GM21390 (cell line): ENCODE results near the gene CCDC71L.

Experiments used
- ATAC-seq: cut with Tn5 transposase; IDR thresholded peaks from one replicate; pipeline ENCODE4 v1.9.1; 2021; ENCODE audit not compliant: unreplicated experiment

CCDC71L gene

GRCh38 chr7:106626376-106627164 is 34.4 kb downstream of the CCDC71L start:
- ATAC-seq, result no peak

- ATAC-seq, result no peak
These were observed 35.2 kb downstream of the CCDC71L start for GRCh38 chr7:106625678-106626301.

GRCh38 chr7:106623853-106624252 is 37.1 kb downstream of the CCDC71L start:
- no peak for ATAC-seq

DNA sequence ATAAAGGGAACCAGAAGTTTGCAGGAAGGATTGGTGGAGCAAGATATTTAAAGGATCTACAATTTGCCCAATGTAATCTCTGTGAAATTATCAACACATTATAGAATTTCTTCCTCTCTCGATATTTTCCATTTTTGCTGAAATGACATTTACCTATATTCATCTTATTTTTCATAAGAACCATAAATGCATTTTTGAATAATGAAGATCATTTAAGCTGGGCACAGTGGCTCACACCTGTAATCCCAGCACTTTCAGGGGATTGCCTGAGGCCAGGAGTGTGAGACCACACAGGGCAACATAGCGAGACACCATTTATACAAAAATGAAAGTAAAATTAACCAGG is 37.7 kb downstream of the CCDC71L start:
- no peak for ATAC-seq

- no peak for ATAC-seq
These were observed 38.2 kb downstream of the CCDC71L start for GRCh38 chr7:106622654-106623314.

DNA sequence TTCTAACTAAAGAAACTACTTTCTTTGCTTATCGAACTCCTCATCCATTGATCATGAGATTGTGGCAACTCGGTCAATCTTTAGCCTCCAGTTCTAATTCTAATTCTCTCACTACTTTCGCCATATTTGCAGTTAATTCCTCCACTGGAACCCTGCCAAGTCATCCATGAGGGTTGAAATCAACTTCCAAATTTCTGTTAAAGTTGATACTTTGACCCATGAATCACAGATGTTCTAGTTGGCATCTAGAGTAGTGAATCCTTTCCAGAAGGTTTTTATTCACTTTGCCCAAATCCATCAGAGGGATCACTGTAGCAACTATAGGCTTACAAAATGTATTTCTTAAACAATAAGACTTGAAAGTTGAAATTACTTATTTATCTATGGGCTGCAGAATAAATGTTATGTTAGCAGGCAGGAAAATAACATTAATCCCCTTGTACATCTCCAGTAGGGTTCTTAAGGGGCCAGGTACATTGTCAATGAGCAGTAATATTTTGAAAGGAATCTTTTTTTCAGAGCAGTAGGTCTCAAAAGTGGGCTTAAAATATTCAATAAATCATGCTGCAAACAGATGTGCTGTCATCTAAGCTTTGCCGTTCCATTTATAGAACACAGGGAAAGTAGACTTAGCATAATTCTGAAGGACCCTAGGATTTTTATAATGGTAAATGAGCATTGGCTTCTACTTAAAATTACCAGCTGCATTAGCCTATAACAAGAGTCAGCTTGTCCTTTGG is 39.4 kb downstream of the CCDC71L start:
- ATAC-seq, result no peak

- no peak for ATAC-seq
These were observed 40.3 kb downstream of the CCDC71L start for GRCh38 chr7:106620676-106621075.

DNA sequence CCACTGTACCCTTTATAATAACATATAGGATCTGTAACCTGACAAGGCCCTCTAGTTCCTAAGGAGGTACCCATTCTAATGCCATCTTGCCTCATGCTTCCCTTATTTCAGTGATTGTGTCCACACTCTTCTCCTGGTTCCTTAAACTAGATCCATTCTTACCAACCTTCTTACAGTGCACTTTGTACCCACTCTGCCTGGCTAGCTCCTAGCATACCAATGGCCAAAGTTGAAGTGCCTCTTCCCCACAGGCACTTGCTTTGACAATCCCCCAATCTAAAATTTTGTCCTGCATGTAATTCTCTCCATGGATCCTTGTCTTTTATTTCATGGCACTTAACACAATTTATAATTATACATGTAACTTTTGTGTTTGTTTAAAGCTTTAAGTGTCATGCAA is 40.9 kb downstream of the CCDC71L start:
- ATAC-seq, result no peak

- no peak for ATAC-seq
These were observed 41.7 kb downstream of the CCDC71L start for GRCh38 chr7:106619213-106619612.

DNA sequence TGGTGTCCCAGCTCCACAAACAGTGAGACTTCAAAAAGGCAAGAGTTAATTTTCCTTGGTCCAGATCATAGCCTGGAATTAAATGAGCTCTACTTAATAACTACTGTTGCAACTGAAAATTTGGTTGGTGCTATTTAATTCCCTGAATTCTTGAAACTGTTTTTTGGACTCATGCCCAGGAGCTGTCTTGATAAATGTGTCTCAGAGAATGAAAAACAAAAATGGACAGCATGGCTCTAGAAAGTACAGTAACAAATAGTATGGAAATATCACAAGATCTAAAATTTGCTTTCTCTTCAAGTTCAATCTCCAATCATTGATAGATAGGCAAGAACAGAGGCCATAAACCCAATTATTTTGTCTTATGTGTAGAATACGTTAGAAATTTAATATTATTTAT is 42.5 kb downstream of the CCDC71L start:
- no peak for ATAC-seq

DNA sequence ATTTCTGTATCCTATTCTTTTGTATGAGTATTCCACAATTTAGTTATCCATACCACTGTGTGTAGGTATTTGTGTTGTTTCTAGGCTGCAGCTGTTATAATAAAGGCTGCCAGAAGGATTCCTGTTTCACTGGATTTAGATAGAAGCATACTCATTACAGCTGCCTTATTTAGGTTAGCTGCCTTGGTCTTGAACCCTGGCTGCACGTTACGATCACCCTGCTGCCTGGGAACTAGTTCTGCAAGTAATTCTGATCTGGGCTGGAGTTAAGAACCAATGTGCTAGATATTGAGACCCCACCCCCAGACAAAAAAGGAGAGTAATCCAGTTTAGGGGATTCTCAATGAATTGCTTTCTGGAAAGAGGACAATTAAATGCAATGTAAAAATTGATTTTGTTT is 43.1 kb downstream of the CCDC71L start:
- ATAC-seq, result no peak

GRCh38 chr7:106616708-106617051 is 44.3 kb downstream of the CCDC71L start:
- no peak for ATAC-seq

GRCh38 chr7:106615808-106616707 is 44.9 kb downstream of the CCDC71L start:
- no peak for ATAC-seq

GRCh38 chr7:106614751-106615150 is 46.2 kb downstream of the CCDC71L start:
- no peak for ATAC-seq

DNA sequence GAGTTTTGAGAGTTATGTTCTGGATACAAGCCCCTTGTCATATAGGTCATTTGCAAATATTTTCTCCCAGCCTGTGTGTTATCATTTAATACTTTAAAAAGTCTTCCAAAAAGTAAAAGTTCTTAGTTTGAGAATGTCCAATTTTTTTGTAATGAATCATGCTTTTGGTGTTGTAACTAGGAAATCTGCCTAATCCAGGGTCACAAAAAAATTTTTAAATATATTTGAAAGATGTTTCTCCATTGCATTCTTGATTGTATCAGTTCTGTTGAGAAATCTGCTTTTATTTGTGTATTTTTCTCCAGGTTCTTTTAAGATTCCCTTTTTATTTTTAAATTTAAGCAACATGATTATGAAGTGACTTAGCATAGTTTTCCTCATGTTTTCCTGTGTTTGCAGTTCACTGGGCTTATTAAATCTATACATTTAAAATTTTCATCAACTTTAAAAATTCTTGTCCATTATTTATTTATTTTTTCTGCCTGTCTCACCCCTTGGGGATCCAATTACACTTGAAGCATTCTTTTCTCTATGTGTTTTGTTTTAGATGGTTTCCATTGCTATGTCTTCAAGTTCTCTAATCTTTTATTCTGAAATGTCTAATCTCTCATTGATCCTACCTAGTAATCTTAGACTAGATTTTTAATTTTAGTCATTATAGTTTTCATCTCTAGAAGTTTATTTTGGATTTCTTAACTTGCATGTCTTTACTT is 47.0 kb downstream of the CCDC71L start:
- no peak for ATAC-seq

- no peak for ATAC-seq
These were observed 47.7 kb downstream of the CCDC71L start for GRCh38 chr7:106613279-106613678.

DNA sequence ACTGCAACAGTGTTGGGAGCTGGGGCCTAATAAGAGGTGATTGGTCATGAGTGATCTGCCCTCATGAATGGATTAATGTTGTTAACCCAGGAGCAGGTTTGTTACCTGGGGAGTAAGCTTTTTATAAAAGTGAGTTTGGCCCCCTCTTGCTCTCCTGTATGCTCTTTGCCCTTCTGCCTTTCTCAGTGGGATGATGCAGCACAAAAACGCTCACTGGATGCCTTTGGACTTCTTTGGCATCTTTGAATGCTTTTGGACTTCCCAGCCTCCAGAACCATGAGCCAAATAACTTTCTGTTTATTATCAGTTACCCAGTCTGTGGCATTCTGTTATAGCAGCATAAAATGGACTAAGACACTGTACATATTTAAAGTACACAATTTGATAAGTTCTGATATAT is 48.5 kb downstream of the CCDC71L start:
- no peak for ATAC-seq

- ATAC-seq, result no peak
These were observed 49.0 kb downstream of the CCDC71L start for GRCh38 chr7:106611911-106612310.

DNA sequence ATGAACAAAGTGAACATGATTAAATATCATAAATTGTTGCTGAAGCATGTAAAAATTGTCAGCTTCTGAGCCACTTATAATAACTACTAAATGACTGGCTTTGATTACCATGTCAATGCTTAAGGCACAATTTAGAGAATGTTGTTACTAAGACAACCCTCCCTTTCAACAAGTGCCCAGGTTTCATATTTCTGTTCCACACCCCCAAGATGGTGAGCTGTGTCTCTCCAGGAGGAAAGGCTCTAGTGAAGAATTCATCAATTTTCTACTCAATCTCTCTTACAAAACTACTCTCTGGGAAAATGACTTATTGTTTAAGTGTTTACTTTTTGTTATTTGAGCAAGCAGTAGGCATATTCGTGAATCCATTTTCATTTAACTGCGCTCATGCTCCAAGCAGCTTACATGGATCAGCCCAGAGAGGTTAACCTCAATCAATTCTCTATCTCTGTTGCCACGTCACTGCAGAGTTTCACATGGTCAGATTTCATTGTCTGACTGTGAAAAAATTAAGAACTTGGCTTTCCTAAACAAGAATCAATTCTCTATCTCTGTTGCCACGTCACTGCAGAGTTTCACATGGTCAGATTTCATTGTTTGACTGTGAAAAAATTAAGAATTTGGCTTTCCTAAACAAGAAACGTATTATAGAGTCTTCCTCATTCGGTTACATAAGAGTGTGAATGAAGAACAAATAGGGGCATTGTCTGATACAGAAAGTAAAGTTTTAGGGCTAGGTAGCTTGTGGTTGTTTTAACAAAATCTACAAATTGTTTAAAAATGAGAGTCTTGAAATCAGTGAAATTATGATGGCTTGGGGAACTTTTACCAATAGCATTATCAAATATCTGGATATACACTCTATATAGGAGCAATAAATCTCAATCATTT is 49.7 kb downstream of the CCDC71L start:
- no peak for ATAC-seq
